GM11168 (cell line): ENCODE data around the gene COQ8B.

Experiments
- in situ Hi-C: fragments of 300-500 bp; cut with MboI; formaldehyde crosslinking; loops from one replicate; pipeline ENCODE4 v1.12.0; 2022; ENCODE audit warnings: low sequenced_read_pairs; ENCODE audit not compliant: unreplicated experiment

COQ8B gene

GRCh38 chr19:40693150-40693788, 23.4 kb downstream of the COQ8B start:
- in situ Hi-C loops, result no loop called here

DNA sequence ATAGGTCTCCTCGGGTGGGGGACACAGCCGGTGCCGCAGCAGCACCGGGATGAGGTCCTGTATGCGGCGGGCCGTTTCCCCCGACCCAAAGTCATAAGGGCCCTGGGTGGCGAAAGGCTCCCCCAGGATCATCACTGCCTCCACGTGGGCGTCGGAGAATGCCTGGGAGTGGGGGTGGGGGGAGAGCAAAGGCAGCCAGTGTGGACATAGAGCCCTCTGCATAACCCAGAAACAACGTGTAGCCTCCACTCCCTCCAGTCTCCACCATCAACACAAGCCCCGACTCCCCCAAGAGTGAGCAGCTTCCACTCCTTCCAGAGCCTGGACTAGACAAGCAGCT, 24.5 kb downstream of the COQ8B start:
- in situ Hi-C loops, result no loop called here

DNA sequence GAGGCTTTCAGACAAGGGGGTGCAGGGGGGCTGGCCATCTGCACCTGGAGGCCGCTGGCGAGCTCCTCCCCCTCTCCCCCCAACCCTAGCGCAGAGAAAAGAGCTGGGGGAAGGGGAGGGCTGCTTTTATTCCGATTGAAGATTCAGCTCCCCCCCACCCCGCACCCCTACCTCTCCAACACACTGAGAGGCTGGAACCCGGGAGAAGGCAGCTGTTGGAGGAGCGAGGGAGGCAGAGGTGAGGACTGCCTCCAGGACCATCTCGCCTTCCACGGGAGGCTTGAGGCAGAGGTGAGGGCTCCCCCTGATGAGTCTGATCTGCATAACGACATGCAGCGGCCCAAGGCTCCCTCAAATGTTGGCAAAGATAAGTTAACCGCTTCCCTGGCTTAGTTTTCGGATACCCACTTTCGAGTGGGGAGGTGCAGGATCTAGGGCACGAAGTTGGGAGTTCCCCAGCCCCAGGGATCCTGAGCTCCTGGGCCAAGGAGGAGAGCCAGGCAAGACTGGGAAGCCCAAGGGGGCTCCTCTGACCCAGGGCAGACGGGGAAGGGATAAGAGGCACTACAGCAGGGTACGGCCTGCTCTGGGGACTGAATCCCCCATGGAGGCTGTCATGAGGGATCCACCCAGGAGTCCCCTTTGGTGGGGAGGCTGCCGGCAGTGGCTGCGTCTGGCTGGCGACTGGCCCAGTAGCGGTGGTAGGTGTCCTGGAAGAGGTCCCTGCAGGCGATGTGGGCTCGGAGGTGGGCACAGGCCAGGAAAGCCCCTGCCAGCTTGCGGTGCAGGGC, 25.1 kb downstream of the COQ8B start:
- in situ Hi-C loops, result no loop called here

DNA sequence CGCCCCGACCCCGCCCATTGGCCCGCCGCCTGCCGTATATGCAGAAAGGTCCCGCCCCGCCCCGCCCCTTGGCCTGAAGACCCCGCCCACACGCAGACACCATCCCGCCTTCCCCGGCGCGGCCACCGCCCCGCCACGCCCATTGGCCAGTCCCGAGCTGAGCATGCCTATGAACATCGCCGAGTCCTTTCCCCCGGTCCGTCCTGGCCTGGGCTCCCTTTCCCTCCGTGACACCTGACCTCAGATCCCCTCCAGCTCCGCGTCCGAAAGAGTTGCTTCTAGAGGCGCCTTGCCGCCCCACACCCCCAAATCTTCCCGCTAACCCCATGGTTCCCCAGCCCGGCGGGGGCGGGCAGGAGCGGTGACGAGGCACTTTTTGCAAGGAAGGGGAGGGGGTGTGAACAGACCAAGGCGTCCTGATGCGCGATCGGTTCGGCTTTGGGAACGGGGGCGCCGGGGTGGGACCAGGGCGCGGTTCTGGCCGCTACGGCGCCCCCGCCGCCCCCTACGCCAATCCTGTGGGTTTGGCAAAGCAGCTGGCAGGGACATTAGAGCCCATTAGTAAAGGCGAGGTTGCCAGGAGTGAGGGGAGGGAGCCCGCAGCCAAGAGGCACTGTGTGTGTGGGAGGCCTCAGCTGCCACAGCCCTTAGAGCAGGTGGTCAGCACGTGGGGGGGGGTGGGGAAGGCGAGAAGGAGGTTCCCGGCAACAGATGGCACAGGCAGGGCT, 25.8 kb downstream of the COQ8B start:
- in situ Hi-C loops, result no loop called here

DNA sequence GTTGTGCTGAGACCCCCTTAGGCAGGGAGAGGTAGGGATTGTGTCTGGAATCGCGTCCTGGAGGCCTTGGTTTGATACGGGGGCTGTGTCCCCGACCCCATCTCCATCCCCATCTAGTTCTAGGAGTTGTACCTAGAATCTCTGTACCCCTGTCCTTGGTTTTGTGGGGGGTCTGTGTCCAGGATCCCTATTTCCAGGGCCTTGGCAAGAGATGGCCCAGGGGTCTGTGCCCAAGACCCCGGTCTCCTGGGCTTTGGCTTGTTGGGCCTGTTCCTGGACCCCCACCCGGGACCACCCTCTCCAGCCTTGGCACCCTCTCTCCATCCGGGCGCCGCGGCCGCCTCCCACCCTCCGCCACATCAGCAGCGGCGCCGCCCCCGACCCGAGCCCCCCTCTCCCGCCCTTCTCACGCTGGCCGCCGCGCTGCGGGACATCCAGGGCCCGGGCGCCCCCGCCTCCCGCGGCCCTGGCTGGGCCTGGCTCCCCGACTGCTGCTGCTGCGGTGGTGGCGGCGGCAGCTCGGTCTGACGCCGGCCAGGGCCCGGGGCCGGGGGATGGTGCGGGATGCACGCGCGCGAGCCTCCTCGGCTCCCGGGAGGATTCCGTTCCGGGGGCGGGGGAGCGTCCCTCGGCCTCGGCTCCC, 26.5 kb downstream of the COQ8B start, which contains the start of gene NUMBL:
Gene NUMBL (minus strand): TSS at position 602 of the 643 bp plus-strand sequence. CDS start 168 bp downstream, at position 434.
- in situ Hi-C loops, result no loop called here

DNA sequence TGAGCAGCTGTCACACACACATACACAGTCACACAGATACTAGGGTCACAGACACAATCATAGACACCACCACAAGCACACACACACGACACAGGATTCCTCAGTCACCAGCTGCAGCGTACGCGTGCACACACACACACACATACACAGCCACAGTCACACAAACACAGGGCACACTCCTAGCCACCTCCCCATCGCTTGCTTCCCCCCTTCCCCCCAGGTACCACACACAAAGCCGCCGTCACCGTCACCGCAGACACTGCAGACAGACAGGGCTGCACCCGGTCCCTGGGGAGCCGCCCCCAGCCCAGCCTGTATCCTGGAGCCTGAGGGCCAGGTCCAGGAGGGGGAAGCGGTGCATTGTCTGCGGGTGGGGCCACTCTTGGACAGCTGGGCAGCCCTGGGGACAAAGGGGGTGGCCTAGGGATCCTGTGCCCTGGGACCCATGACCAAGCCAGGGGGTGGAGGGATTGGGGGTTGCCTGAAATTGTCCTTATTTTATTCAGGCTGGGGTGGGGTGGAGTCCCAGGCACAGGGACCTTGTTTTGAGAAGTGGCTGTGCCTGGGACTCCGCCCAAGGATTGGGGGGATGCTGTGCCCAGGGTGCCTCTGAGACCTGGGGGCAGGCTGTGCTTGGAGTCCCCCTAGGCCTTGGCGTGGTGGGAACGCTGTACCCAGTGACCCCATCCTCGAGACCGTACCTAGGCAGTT, 27.2 kb downstream of the COQ8B start:
- in situ Hi-C loops, result no loop called here

- in situ Hi-C loops, result no loop called here
Measured at GRCh38 chr19:40688987-40689338, 27.7 kb downstream of the COQ8B start.

DNA sequence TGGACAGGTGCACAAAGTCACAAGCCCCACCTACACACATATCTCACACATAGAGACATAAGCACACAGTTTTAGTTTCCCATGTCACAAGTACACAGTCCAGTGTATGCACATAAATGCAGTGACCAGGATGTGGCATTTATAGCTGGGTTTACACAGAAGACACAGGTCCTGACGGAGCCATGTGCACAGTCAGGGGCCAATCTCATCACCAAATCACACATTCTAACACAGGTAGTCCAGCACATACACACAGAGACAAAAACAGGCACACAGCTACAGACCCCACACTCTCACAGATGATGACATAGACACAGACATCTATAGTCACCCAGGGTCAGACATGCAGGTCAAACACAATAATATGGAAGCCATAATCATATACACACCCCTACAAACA, 28.4 kb downstream of the COQ8B start:
- in situ Hi-C loops, result no loop called here

DNA sequence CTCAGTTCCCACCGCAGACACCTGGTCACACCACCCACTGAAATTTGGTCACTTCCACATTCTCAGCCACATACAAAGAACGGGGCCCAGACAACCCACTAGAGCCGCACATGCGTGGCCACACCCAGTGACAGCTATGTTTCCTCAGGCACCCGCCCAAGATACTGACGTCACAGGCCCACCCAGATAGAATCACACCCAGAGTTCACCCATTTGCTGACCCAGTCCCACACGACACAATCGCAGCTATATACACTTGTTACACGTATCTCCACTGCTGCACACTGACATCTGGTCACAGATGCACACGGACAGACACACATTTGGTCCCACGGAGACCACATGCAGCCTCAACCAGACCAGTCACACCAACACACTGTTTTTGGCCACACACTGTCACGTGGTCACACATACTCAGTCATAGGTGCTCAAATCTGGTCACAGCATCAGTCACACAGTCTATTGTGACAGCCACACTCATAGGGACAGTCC, 29.1 kb downstream of the COQ8B start:
- in situ Hi-C loops, result no loop called here

GRCh38 chr19:40686882-40687524, 29.7 kb downstream of the COQ8B start:
- in situ Hi-C loops, result no loop called here

DNA sequence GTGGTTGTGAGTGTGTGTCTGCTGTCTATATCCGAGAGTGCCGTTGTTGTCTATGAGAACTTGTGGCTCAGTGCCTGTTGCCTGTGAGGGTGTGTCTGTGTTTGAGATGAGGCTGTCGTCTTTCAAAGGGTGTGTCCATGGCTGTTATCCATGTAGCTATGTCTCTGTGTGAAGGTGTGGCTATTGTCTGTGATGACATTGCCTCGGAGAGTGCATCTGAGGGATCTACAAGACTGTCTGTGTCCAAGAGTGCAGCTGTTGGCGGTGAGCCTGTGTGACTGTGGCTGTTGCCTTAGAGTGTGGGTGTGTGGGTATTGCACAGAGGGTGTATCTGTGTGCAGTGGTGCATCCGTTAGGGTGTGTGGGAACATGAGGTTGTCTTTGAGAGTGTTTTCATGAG, 31.1 kb downstream of the COQ8B start:
- in situ Hi-C loops, result no loop called here

DNA sequence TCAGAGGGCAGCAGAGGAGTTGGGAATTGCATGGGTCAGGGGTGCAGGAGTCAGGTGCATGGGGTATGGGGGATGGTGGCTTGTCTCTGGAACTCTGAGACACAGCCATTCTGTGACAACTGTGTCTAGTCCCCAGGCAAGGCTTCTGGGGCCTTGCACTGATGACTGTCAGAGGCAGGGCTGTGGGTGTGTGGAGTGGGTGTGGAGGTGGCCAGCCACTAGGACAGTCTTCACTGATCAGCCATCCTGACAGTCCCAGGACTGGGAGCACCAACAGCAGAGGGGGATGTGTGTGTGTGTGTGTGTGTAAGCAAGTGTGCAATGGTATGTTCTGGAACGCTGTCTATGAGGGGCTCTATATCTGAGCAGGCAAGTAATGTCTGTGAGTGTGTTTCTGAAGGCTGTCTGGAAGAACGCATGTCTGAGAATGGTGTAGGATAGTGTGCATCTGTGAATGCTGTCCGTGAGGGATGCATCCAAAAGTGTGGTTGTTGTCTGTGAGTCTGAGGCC, 31.6 kb downstream of the COQ8B start:
- in situ Hi-C loops, result no loop called here

DNA sequence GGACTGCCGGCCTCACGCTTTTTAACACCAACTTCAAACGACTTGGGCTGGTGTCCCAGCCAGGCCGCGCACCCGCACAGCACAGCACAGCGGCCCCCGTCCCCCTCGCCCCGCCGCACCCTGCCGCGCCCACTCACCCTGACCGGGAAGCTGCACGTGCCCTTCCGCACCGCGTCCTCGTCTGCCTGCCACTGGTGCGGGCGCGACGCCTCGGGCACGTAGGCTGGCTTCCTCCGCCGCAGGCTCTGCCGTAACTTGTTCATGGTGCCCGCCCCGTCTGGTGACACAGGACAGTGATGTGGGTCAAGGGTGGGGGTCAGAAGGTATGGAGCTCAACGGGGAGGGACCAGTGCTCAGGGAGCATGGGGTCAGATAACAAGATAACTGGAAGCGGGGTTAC, 32.4 kb downstream of the COQ8B start:
- in situ Hi-C loops, result no loop called here

DNA sequence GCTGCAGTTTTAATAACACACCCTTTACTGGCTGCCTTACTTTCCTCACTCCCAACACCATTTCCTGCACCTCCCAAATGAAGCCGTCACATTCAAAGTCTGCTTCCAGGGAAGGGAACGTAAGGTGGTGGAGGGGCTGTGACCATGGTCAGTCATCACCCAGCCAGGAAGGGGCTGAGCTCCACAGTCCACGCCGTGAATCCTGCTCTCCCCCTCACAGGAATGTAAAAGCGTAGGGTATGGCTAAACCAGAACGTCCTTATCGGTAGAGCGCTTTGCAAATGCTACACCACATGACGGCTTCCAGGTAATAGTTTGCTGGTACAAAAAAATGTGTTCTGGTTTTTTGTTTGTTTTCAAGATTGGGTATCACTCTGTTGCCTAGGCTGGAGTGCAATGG, 33.2 kb downstream of the COQ8B start:
- in situ Hi-C loops, result no loop called here

DNA sequence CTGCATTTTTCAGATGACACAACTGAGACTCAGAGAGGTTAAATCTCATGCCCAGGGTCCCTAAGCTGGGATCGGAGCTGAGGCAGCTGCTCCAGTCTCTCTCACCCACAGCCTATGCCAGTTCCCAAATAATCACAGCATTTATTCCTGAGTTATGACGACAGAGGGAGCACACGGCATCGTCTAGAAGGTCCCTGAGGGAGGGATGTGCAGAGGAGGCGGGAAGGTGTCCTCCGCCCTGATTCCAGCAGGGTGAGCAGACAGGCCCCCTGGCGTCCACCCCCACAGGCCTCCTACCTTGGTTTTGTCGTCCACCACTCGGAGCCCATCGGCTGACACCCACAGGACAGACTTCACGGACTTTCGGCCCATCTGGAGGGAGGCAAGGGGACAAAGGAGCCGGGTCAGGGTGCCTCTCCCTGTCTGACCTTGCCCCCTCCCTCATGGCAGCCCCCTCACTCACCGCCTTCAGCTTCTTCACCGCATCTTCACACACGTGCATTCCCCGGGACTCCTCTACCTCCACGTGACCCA, 34.2 kb downstream of the COQ8B start:
- in situ Hi-C loops, result no loop called here

DNA sequence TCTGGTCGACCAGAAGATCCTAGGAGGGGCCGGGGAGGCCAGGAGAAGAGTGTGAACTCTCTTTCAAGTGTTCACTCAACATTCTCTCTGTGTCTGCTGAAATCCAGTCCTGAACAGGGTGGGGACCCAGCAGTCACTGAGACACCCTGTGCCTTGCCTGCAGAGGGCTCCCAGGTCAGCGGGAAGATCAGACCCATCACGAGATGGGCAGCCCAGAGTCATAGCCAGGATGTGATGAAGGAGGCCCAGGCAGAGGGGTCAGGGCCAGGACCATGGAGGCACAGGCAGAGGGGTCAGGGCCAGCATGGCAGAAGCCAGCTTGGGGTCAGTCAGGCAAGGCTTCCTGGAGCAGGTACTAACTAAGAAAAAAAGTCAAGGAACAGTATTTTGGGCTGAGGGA, 35.6 kb downstream of the COQ8B start:
- in situ Hi-C loops, result no loop called here

DNA sequence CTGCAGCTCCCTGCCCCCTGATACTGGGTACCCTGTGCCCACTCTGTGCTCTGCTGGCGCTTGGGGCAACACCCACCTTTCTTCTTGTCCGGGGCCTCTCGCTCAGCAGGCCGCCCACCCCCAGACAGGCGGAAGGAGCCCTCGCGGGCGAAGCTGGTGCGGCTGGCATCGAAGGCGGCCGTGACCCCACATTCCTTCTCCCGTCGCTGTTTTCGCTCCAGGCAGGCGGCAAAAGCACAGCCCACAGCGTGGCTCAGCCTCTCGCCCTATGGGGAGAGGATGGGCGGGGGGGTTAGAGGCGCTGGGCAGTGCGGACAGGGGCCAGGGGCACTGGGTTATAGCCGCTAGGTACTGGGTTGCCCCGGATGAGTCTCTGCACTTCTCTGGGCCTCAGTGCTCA, 39.5 kb downstream of the COQ8B start:
- in situ Hi-C loops, result no loop called here

- in situ Hi-C loops, result loop anchor here (25.0 kb wide), 1 partner anchor 463 kb away; no protein-coding TSS in a partner anchor
Measured at GRCh38 chr19:40674291-40674690, 42.4 kb downstream of the COQ8B start.

DNA sequence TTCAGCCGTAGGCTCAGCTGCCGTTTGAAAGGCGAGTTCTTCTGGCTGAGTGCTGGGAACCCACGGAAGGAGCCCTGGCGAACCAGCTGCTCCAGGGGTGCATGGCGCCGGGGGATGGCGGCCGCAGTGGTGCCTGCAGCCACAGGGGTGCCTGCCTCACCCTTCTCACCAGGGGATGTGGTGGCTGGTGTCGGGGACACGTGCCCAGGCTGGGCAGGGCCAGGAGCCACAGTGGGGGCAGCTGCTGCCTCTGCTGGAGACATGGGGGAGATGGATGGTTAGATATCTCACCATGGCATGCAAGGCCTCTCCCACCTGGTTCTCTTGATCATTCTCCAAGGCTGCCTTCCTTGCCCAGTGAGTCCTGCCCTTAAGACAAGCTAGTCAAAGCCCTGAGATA, 43.3 kb downstream of the COQ8B start:
- in situ Hi-C loops, result loop anchor here (25.0 kb wide), 1 partner anchor 464 kb away; no protein-coding TSS in a partner anchor
